IPS-20b (cell line): ENCODE data around the gene ZBTB20.

Experiments used
- H3K27ac ChIP-seq: one replicate; pipeline ENCODE4 v1.5.1; 2013; ENCODE audit warnings: low read length
- H3K27me3 ChIP-seq: 2 replicates; pipeline ENCODE4 v1.6.1; 2013; ENCODE audit warnings: mild to moderate bottlenecking, low read length, inconsistent platforms; ENCODE audit not compliant: insufficient read depth
- H3K36me3 ChIP-seq: 2 replicates; pipeline ENCODE4 v1.6.1; 2013; ENCODE audit warnings: low read depth, mild to moderate bottlenecking, inconsistent platforms, low read length, moderate library complexity; ENCODE audit not compliant: insufficient read depth
- H3K4me1 ChIP-seq: 2 replicates; pipeline ENCODE4 v1.6.1; 2013; ENCODE audit warnings: mild to moderate bottlenecking, control low read depth, inconsistent platforms, low read length, moderate library complexity; ENCODE audit not compliant: insufficient read depth
- H3K4me3 ChIP-seq: 2 replicates; pipeline ENCODE4 v1.5.1; 2013; ENCODE audit warnings: mild to moderate bottlenecking, low read length, inconsistent platforms
- H3K9ac ChIP-seq: 2 replicates; pipeline ENCODE4 v1.6.1; 2013; ENCODE audit warnings: low read depth, mild to moderate bottlenecking, inconsistent platforms, low read length, moderate library complexity
- H3K9me3 ChIP-seq: 2 replicates; pipeline ENCODE4 v1.6.1; 2013; ENCODE audit warnings: mild to moderate bottlenecking, low read depth, low read length, inconsistent platforms; ENCODE audit not compliant: insufficient read depth

ZBTB20 gene

DNA sequence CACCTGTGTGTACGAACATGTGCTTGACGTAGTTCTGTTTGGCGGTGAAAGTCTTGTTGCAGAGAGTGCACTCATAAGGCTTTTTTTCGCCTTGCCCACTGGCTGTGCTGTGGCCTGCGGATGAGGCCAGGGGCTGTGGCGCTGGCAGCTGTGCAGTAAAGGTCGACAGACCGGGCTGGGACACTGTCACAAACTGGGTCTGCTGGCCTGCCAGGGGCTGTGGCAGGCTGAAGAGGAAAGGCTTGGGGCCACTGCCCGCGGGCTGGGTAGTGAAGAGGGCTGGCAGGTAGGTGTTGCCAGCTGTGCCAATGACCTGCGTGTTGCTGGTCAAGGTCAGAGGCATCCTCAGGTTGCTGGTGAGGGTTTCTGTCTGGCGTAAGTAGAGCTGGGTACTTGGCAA, 796.8 kb downstream of the ZBTB20 start:
- H3K9me3 ChIP-seq: no peaks in the 10 kb centered on the region
- H3K4me1 ChIP-seq: peaks cover 9% of the 10 kb centered on the region
- no peaks in the 10 kb centered on the region for H3K36me3 ChIP-seq
- H3K27me3 ChIP-seq: no peaks in the 10 kb centered on the region
- no peak overlapping the region for H3K9ac ChIP-seq
- H3K4me3 ChIP-seq: no peak overlapping the region
- no peak overlapping the region for H3K27ac ChIP-seq

- Histone ChIP-seq H3K4me1 (no peaks in the 10 kb centered on the region), H3K4me3 (no peak overlapping the region)
Observed at GRCh38 chr3:114344492-114344891, 802.6 kb downstream of the ZBTB20 start.

GRCh38 chr3:114338651-114339357, 808.3 kb downstream of the ZBTB20 start:
- Histone ChIP-seq H3K4me1 (peaks cover 17% of the 10 kb centered on the region; the same call in 1 of the 2 replicates), H3K27me3 (no peaks in the 10 kb centered on the region), H3K9me3 (no peaks in the 10 kb centered on the region), H3K4me3 (no peak overlapping the region), H3K36me3 (no peaks in the 10 kb centered on the region), H3K27ac (no peak overlapping the region), H3K9ac (no peak overlapping the region)

More at GRCh38 chr3:114344492-114344891, 802.6 kb downstream of the ZBTB20 start:
- H3K36me3 ChIP-seq: no peaks in the 10 kb centered on the region
- H3K27me3 ChIP-seq: no peaks in the 10 kb centered on the region
- no peak overlapping the region for H3K27ac ChIP-seq
- no peaks in the 10 kb centered on the region for H3K9me3 ChIP-seq
- no peak overlapping the region for H3K9ac ChIP-seq

- H3K27me3 ChIP-seq: no peaks in the 10 kb centered on the region
- no peak overlapping the region for H3K27ac ChIP-seq
- H3K4me1 ChIP-seq: peaks cover 26% of the 10 kb centered on the region; the same call in 1 of the 2 replicates
- no peak overlapping the region for H3K4me3 ChIP-seq
- H3K9me3 ChIP-seq: no peaks in the 10 kb centered on the region
- no peaks in the 10 kb centered on the region for H3K36me3 ChIP-seq
- no peak overlapping the region for H3K9ac ChIP-seq
Observed at GRCh38 chr3:114336857-114337256, 810.2 kb downstream of the ZBTB20 start.

- Histone ChIP-seq H3K27ac (no peak overlapping the region), H3K9ac (no peak overlapping the region), H3K9me3 (no peaks in the 10 kb centered on the region), H3K27me3 (no peaks in the 10 kb centered on the region), H3K36me3 (no peaks in the 10 kb centered on the region), H3K4me1 (peaks cover 26% of the 10 kb centered on the region; the same call in 1 of the 2 replicates), H3K4me3 (no peak overlapping the region)
Observed at GRCh38 chr3:114336122-114336697, 810.9 kb downstream of the ZBTB20 start.

DNA sequence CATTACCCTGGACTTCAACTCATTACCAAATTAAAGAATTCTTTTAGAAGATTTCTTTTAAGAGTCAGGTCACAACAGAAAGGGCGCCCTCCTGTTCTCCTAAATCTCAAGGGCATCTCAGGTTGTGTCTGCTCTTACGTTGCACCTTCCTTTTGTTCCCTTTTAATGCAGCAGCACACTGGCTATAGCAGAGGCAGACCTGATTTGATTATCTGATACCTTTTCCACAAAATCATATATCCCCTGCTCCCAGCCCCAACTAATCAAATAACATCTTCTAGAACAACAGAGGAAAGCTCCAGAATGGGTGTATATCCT, 813.2 kb downstream of the ZBTB20 start:
- H3K27ac ChIP-seq: peak overlapping the region; percentile 0
- H3K9me3 ChIP-seq: no peaks in the 10 kb centered on the region
- no peaks in the 10 kb centered on the region for H3K27me3 ChIP-seq
- H3K4me3 ChIP-seq: no peak overlapping the region
- no peaks in the 10 kb centered on the region for H3K36me3 ChIP-seq
- no peak overlapping the region; the same call in 1 of the 2 replicates for H3K9ac ChIP-seq
- peaks cover 26% of the 10 kb centered on the region; the same call in 1 of the 2 replicates for H3K4me1 ChIP-seq

DNA sequence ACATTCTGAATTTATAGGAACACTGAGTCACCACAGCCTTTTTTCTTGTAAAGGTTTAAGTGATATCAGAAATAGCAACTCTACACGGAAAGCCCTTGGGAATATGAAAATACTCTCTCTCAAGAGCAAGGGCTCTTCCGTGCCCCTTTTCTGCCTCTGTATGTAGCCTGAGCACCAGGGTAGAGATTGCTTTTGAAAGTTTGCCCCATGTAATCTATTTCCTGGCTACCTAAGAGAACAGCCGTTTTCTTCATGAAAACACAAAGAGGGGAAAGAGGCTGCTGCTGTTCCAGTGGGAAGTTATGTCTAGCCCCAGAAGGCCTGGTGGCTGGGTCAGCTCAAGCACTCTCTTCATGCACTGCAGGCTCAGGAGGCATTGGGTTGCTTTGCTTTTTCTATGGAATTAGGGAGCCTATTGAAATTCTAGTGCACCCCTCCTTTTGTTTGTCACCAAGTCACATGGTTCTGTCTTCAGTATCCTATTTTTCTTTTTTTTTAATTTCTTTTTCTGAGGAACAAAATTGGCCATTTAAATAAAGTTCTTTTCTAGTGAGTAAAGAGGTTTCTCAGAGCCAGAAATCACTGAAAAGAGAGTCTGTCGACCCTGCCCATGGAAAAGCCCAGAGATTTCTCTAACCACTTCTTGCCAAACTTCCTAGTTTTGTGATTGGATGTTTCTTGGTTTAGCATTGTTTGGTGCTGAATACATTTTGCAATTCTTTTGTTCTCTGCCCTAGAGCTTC, 813.7 kb downstream of the ZBTB20 start:
- Histone ChIP-seq H3K4me1 (peaks cover 26% of the 10 kb centered on the region; the same call in 1 of the 2 replicates), H3K9ac (peak overlapping the region; percentile 50; the same call in 1 of the 2 replicates), H3K9me3 (no peaks in the 10 kb centered on the region), H3K27ac (peak overlapping the region; percentile 0), H3K4me3 (peak overlapping the region; percentile 8; the same call in 1 of the 2 replicates), H3K27me3 (no peaks in the 10 kb centered on the region), H3K36me3 (no peaks in the 10 kb centered on the region)

GRCh38 chr3:114332342-114333179, 814.5 kb downstream of the ZBTB20 start:
- Histone ChIP-seq H3K4me1 (peaks cover 26% of the 10 kb centered on the region; the same call in 1 of the 2 replicates), H3K27me3 (no peaks in the 10 kb centered on the region), H3K27ac (peak overlapping the region; percentile 0), H3K9ac (peak overlapping the region; percentile 50; the same call in 1 of the 2 replicates), H3K36me3 (no peaks in the 10 kb centered on the region), H3K4me3 (no peak overlapping the region), H3K9me3 (no peaks in the 10 kb centered on the region)

DNA sequence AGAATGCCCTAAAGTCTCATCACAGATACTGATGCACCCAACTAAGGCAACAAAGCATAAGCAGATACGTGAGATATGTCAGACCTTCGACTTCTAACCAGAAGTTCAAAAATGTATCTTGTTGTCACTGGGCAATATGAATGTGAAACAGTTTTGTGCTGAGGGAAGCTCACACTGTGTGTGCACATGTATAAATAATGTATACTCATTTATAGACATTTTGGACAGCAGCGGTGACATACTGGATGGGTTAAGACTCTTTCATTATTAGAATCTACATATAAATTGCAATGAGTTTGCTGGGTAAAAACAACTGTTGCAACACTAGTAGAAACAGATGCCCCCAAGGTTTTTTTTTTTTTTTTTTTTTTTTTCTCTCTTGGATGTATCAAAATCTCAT, 815.4 kb downstream of the ZBTB20 start:
- no peaks in the 10 kb centered on the region for H3K9me3 ChIP-seq
- no peaks in the 10 kb centered on the region for H3K36me3 ChIP-seq
- H3K4me1 ChIP-seq: peaks cover 26% of the 10 kb centered on the region; the same call in 1 of the 2 replicates
- no peak overlapping the region for H3K4me3 ChIP-seq
- H3K9ac ChIP-seq: no peak overlapping the region
- no peak overlapping the region for H3K27ac ChIP-seq
- no peaks in the 10 kb centered on the region for H3K27me3 ChIP-seq

DNA sequence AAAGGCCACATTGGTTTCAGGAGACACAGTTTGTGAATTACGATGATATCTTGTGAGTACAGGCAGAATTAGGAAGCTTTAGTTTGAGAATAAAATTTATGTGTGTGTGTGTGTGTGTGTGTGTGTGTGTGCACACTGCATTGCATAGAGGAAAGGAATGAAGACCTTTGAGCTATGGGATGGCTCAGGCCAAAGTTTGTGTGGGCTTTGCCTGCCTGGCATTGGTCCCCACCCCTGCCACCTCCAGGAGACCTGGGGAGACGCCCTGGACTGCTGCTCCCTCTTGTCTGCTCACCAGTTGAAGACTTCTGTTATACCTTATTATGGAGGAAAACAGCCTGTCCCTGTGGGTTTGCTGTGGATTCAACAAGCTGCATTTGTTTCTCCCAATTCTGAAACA, 816.1 kb downstream of the ZBTB20 start:
- Histone ChIP-seq H3K9me3 (no peaks in the 10 kb centered on the region), H3K27ac (no peak overlapping the region), H3K4me3 (no peak overlapping the region), H3K36me3 (no peaks in the 10 kb centered on the region), H3K4me1 (peaks cover 22% of the 10 kb centered on the region; the same call in 1 of the 2 replicates), H3K27me3 (no peaks in the 10 kb centered on the region), H3K9ac (no peak overlapping the region)

GRCh38 chr3:114329823-114330222, 817.3 kb downstream of the ZBTB20 start:
- Histone ChIP-seq H3K4me3 (no peak overlapping the region), H3K36me3 (no peaks in the 10 kb centered on the region), H3K9ac (no peak overlapping the region), H3K4me1 (peaks cover 22% of the 10 kb centered on the region; the same call in 1 of the 2 replicates), H3K27ac (no peak overlapping the region), H3K9me3 (no peaks in the 10 kb centered on the region), H3K27me3 (no peaks in the 10 kb centered on the region)
